NCI-H510A (cell line): ENCODE measurements around the gene APOBEC3A.
A peak's percentile ranks its signal among the peaks of the same experiment; 100 is the strongest.
"Not testable (repeated sequence)": the region's sequence is repeated elsewhere in the genome, so short reads cannot be mapped to it uniquely, and the experiment has no call there.

Experiments
- DNase-seq: peaks from one replicate; lab custom pipeline; 2025; lab: John Stamatoyannopoulos, UW

Gene APOBEC3A

DNA sequence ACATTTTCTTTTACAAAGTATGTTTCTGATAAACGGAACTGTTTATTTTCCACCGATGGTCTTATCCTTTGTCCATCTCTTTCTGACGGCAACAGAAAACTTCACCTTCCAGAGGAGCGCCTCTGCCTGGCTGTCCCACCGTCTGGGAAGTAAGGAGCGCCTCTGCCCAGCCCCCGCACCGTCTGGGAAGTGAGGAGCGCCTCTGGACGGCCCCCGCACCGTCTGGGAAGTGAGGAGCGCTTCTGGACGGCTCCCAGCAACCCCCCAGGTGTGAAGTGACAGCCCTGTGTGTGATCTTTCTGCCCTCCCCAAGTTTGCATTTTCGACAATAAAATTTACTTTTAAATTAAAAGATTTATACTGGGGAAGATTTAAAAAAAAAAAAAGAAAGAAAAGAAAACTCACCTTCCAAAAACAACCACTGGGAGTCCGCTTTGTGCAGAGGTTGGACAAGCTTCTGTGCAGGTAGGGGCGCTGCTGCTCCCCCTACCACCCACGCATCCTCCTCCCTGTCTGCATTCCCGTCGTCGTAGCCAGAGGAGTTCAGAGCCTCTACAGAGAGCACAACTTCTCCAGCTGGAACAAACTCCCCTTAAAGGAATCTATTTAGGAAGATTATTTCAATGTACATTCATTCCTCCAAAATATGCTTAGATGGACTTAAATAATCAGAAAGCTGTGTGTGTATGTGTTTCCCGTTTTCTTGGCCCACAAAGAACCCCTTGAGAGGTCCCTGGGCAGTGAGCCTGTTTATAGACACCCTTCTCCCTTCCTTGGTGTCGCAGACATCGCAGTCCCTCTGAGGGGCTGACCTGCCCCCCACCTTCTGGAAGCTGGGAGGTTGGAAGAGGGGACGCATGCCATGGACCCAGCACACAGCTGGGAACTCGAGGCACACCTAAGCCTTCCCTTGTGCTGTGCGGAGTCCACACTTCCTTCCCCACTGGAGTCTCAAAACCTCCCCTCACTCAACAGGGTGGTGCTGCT is 23.9 kb downstream of the APOBEC3A start:
- no peak for DNase-seq

DNA sequence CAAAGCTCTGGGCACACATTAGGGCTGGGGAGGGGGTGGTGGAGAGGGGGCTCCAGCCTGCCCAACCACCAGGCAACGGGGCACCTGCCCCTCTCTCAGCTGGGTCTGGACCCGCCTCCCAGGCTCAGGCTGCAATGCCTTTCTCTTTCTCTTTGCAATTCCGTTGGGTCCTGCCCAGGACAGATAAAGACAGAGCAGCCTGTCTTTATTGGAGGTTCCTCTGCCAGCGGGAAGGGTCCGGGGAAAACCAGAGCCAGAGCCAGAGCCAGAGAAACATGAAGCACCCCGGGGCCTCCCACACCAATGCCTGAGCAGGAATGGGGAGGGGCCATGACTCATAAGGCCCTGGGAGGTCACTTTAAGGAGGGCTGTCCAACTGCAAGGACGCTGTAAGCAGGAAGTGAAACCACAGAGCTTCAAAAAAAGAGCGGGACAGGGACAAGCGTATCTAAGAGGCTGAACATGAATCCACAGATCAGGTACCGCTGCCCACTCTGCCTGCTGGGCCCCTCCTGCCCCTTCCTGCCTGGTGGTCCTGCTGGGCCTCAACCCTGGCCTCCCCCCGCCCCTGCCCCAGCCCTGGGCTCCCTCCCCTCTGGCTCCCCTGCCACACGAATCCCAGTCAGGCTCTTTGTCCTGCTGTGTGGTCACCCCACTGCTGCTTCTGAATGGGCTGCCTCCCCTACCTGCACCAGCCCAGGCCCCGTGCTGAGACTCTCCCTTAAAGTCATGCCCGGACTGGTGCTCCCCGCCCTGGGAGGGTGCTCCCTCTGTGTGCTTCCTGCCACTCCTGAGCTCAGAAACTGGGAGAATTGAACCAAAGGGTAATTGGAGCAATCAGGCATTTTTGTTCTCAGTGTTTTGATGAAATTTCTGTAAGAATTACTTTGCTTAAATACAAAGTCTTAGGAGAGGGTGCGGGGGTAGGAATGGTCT is 24.9 kb downstream of the APOBEC3A start, which contains the start of gene APOBEC3B:
TSS of gene APOBEC3B (plus strand) at position 356 of the 936 bp plus-strand sequence. CDS start at position 463, 107 bp downstream.
- DNase-seq: peak; percentile 63

DNA sequence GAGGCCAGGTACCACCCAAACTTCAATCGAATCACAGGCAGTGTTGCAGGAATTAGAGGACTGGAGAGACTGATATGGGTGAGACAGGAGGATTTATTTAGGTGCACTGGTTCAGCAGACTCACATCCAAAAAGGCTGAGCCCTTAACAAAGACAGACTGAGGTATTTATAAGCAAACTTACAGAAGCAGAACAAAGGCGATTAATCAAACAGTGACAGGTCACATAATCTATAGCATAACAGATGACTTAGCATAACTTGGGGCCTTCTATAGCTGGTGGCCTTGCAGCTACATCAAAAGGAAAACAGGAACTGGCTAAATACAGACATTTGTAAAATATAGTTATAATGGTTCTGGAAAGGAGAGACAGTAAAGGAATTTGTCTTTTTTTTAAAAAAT is 26.8 kb downstream of the APOBEC3A start:
- no peak for DNase-seq

DNA sequence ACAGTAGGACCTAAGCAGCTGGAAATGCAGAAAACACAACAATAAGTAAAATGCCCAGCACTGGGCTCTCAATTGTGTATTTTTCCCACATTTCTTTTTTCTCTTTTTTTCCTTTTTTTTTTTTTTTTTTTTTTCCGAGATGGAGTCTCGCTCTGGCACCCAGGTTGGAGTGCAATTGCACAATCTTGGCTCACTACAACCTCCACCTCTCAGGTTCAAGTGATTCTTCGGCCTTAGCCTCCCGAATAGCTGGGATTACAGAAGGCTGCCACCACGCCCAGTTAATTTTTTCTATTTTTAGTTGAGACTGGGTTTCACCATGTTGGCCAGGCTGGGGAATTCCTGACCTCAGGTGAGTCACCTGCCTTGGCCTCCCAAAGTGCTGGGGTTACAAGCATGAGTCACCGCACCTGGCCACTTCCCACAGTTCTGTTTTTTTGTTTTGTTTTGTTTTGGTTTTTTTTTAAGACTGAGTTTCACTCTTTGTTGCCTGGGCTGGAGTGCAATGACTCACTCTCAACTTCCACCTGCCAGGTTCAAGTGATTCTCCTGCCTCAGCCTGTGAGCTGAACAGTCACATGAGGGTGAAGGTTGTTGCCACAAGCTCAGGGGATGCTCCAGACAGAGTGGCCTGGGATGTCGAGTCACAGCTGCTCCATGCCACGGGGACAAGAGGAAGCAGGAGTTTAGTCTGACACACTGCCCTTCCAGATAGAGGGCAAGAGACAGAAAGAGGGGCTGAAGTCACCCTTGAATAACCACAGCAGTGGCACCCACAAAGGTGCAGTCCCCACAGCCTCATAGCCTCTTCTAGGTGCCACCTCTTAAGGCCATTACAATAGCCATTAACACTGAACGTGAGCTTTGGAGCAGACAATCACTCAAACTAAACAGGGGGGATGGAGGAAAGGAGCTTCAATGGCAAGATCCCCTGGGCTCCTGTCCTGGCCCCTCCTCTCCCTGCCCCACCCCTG is 27.7 kb downstream of the APOBEC3A start:
- DNase-seq: peak; percentile 57

DNA sequence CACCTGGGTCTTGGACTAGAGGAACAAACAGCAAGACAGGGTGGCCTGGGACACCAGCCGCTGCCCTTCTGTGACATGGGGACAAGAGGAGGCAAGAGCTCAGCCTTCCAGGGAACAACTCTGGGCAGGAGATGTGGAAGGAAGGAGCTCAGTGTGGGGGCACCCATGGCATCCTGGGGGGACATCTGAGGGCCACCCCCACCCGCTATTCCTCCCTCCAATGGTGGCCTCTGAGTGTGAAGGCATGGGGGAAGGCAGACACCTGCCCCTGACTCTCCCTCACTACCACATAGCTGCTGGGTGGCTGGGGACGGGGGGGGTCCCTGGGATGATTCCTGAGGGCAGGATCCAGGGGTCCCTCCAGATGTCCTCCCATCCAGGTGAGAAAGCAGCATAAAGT is 29.2 kb downstream of the APOBEC3A start:
- no peak for DNase-seq

DNA sequence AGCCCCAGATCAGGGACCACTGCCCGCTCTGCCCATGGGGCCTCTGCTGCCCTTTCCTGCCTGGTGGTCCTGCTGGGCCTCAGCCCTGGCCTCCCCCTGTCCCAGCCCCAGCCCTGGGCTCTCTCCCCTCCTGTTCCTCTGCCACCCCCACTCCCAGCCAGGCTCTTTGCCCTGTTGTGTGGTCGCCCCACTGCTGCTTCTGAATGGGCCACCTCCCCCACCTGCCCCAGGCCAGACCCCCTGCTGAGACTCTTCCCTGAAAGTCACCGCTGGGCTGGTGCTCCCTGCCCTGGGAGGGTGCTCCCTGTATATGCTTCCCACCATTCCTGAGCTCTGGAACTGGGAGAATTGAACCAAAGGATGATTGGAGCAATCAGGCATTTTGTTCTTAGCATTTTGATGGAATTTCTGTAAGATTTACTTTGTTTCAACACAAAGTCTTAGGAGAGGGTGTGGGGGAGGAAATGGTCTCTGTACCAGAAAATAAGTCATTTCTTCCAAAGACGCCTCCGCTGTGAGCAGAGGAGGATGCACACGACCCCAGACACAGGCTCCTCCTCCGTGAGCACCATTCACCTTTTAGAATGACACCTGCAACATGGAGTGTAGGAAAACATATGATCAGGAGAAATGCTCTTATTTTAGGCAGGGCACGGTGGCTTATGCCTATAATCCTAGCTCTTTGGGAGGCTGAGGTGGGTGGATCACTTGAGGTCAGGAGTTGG is 29.9 kb downstream of the APOBEC3A start:
- DNase-seq: no peak

DNA sequence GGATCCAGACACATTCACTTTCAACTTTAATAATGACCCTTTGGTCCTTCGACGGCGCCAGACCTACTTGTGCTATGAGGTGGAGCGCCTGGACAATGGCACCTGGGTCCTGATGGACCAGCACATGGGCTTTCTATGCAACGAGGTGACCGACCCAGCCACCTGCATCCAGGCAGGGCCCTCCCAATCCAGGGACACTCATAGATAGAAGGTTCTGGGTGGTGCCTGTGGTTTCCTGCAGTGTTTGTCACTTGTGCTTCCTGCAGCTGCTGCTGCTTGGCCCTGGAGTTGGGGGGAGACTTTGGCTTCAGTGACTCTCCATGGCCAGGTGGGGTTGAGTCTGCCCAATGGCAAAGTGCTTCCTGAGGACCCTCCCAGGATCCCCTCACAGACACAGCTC is 32.1 kb downstream of the APOBEC3A start:
- no peak for DNase-seq

DNA sequence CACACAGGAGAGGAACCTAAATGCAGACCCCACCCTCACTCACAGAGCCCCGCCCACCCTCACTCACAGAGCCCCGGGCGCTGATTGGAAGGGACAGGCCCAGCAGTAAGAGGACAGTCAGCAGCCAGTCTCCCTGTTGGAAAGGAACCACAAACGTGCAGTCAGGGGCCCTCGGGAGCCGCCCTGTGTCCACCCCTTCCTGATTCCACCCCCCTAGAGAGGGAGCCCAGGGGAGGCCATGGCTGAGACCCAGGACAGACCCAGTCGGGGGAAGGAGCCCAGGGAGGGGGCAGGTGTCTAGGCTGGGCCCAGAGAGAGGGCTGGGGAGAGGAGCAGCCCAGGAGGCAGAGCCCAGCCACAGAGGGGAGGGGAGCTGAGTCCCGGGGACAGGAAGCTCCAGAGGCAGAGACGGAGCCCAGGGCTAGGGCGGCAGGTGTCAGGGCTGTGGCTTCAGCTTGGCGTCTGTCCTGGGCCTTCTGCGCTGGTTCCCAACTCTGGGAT is 35.5 kb downstream of the APOBEC3A start:
- DNase-seq: peak; percentile 55

DNA sequence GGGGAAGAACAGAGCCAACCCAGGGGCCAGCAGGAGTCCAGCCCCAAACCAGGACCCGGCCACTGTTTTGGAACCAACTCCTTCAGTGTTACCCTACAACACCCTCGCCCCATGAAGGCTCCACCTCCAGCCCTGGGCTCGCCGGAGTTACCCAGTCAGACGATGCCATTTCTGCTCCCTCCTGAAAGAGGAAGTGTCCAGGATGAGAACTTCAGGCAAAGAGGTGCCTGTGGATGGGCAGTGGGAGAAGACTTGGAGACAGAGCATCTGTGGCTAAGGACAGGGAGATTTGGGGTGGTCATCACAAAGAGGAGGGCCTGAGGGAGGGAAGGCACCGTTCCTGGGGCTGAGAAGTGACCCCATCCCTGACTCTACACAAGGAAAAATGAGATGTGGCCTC is 38.7 kb downstream of the APOBEC3A start:
- DNase-seq: no peak

DNA sequence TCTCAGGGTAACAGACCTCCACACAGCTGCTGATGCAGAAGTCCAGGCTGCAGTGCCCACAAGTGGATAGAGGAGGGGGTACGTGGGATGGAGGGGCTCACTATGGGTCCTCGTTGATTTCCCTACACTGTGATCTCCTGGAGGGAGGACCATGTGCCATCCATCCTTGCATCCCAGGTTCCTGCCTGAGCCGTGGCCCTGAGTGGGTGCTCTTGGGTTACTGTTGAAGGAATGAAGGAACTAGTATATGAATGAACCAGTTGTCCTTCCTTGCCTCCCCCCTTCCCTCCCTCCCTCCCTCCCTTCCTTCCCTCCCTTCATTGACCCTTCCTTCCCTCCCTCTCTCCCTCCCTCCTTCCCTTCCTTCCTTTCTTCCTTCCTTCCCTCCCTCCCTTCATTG is 40.1 kb downstream of the APOBEC3A start:
- DNase-seq: no peak

DNA sequence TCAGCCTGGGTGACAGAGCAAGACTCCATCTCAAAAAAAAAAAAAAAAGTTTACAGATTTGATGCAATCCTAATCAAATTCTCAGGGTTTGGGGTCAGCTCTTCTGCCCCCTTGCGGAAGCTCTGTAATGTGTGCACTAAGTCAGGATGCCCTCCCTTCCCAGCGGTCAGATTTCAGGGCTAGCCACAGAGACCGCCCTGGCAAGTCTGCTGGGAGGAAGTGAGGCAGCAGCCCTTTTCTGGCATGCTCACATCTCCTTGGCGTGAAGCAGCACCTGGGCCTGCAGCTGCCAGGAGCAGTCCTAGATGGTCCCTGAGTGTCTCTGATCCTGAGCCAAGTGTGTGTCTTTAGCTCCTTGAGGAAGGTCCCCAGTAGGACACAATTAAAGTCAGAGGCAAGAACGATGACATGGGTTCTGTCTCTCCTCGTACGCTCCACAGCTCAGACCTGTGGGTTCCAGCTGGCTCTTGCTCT is 45.8 kb downstream of the APOBEC3A start:
- DNase-seq: no peak

DNA sequence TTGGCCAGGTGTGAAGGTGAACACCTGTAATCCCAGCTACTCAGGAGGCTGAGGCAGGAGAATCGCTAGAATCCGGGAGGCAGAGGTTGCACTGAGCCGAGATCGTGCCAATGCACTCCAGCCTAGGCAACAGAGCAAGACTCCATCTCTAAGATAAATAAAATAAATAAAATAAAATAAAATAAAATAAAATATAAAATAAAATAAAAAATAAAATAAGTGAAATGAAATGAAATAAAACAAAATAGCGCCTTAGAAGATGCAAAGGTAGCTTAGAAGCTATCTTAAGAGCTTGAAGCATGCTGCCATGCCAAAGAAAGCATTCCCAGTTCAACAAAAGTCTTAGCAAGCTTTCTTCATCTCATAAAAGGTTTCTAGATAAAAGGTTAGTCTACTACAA is 49.8 kb downstream of the APOBEC3A start:
- no peak for DNase-seq

DNA sequence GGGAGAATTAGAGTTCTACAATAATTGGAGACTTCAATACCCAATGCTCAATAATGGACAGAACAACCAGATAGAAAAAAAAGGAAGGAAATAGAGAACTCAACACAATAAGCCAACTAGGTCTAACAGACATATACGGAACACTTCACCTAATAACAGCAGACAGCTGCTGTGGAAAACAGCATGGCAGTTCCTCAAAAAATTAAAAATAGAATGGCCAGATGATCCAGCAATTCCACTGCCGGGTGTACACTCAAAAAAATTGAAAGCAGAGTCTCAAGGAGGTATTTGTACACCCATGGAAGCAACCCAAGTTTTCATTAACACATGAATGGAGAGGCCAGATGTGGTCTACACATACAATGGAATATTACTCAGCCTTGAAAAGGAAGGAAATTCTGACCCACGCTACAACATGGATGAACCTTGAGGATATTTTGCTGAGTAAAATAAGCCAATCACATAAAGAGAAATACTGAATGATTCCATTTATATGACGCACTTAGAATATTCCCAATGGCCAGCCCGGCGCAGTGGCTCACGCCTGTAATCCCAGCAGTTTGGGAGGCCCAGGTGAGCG is 51.0 kb downstream of the APOBEC3A start:
- not testable (repeated sequence) for DNase-seq

DNA sequence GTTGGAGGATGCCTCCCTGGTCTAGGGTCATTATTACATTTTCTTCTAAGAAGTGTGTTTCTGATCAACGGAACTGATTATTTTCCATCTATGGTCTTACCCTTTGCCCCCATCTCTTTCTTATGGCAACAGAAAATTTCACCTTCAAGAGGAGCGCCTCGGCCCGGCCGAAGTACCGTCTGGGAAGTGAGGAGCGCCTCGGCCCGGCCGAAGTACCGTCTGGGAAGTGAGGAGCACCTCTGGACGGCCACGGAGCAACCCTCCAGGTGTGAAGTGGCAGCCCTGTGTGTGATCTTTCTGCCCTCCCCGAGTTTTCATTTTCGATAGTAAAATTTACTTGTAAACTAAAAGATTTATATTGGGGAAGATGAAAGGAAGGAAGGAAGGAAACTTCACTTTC is 53.5 kb downstream of the APOBEC3A start:
- no peak for DNase-seq
